Measurements from ENCODE around the gene SMYD3. TPM values are rescaled to one million over a fixed set of nuclear protein-coding genes. Genes with fewer than 3 reads are reported as not detected.

The SMYD3 gene
- total and polyA plus RNA-seq, 2 donors (not counting 1 experiment from before 2014, with no cell fraction given): 69.4 to 83.1 TPM

GRCh38 chr1:246141306-246141705 is 365.8 kb downstream of the SMYD3 start:
- H2AFZ ChIP-seq (ENCODE audit: low read length): no peak overlapping the region
- TF ChIP-seq EZH2 (IDR thresholded peaks at IDR 0.05; ENCODE audit: low read length, missing control alignments): no peak
- TF ChIP-seq, protein P1, sequence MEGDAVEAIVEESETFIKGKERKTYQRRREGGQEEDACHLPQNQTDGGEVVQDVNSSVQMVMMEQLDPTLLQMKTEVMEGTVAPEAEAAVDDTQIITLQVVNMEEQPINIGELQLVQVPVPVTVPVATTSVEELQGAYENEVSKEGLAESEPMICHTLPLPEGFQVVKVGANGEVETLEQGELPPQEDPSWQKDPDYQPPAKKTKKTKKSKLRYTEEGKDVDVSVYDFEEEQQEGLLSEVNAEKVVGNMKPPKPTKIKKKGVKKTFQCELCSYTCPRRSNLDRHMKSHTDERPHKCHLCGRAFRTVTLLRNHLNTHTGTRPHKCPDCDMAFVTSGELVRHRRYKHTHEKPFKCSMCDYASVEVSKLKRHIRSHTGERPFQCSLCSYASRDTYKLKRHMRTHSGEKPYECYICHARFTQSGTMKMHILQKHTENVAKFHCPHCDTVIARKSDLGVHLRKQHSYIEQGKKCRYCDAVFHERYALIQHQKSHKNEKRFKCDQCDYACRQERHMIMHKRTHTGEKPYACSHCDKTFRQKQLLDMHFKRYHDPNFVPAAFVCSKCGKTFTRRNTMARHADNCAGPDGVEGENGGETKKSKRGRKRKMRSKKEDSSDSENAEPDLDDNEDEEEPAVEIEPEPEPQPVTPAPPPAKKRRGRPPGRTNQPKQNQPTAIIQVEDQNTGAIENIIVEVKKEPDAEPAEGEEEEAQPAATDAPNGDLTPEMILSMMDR (conservative IDR thresholded peaks at IDR 0.05 in 1 of 2, IDR thresholded peaks at IDR 0.05 in 1 of 2; ENCODE audit: low read depth in 1 of 2, low read length in 2 of 2): no peak
- H3K9ac ChIP-seq (ENCODE audit: insufficient read depth, low read length): no peak overlapping the region
- H3K36me3 ChIP-seq (ENCODE audit: control insufficient read depth, insufficient read depth, low read length): no peaks in the 10 kb centered on the region
- DNase-seq (ENCODE audit: low read depth in 2 of 2): no peak
- H3K4me3 ChIP-seq (replicated peaks in 1 of 4; ENCODE audit: control extremely low read depth in 1 of 4, insufficient read depth in 1 of 4, low read depth in 3 of 4, low read length in 4 of 4): no peak overlapping the region
- no peaks in the 10 kb centered on the region for H4K20me1 ChIP-seq (ENCODE audit: control insufficient read depth, extremely low read depth, insufficient read depth, low read length)
- H3K4me1 ChIP-seq (ENCODE audit: control insufficient read depth, extremely low read depth, insufficient read depth, low read length): peaks cover 14% of the 10 kb centered on the region
- H3K4me2 ChIP-seq (ENCODE audit: extremely low read depth, insufficient read depth, low read length): no peak overlapping the region
- no peaks in the 10 kb centered on the region for H3K79me2 ChIP-seq (ENCODE audit: control insufficient read depth, insufficient read depth, low read length)
- no peaks in the 10 kb centered on the region for H3K27me3 ChIP-seq (ENCODE audit: control insufficient read depth, insufficient read depth, low read length)
- no peaks in the 10 kb centered on the region for H3K9me3 ChIP-seq (ENCODE audit: control insufficient read depth, insufficient read depth, low read depth, low read length)
- H3K27ac ChIP-seq (ENCODE audit: insufficient read depth, low read length): peak overlapping the region; percentile 71

DNA sequence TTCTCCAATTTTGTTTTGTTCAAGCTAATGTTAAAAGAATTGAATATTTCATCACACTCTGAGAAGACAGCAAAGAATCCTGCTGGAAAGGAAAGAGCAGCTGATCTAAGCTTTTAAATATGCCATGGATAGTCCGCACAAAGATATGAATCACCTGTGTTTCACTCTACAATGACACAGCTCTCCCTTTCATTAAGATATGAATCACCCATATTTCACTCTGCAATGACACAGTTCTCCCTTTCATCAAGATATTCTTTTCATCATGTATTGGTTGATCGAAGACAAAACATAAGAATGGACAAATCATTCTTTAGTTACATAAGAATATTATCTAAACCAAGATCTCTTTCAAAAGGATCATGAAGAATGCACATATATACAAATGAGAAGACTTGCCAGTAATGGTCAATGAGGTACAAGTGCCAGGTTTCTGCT is 367.3 kb downstream of the SMYD3 start:
- no peak overlapping the region for H2AFZ ChIP-seq (ENCODE audit: low read length)
- peak overlapping the region; percentile 42 for H3K4me2 ChIP-seq (ENCODE audit: extremely low read depth, insufficient read depth, low read length)
- no peak overlapping the region for H3K9ac ChIP-seq (ENCODE audit: insufficient read depth, low read length)
- H3K36me3 ChIP-seq (ENCODE audit: control insufficient read depth, insufficient read depth, low read length): no peaks in the 10 kb centered on the region
- TF ChIP-seq EZH2 (IDR thresholded peaks at IDR 0.05; ENCODE audit: low read length, missing control alignments): no peak
- TF ChIP-seq, protein P1 (conservative IDR thresholded peaks at IDR 0.05 in 1 of 2, IDR thresholded peaks at IDR 0.05 in 1 of 2; ENCODE audit: low read depth in 1 of 2, low read length in 2 of 2): no peak
- H4K20me1 ChIP-seq (ENCODE audit: control insufficient read depth, extremely low read depth, insufficient read depth, low read length): no peaks in the 10 kb centered on the region
- DNase-seq (ENCODE audit: low read depth in 2 of 2): peak; percentile 64 to 96
- no peaks in the 10 kb centered on the region for H3K79me2 ChIP-seq (ENCODE audit: control insufficient read depth, insufficient read depth, low read length)
- no peaks in the 10 kb centered on the region for H3K27me3 ChIP-seq (ENCODE audit: control insufficient read depth, insufficient read depth, low read length)
- peak overlapping the region; percentile 63 for H3K27ac ChIP-seq (ENCODE audit: insufficient read depth, low read length)
- no peak overlapping the region for H3K4me3 ChIP-seq (replicated peaks in 1 of 4; ENCODE audit: control extremely low read depth in 1 of 4, insufficient read depth in 1 of 4, low read depth in 3 of 4, low read length in 4 of 4)
- peaks cover 14% of the 10 kb centered on the region for H3K4me1 ChIP-seq (ENCODE audit: control insufficient read depth, extremely low read depth, insufficient read depth, low read length)
- H3K9me3 ChIP-seq (ENCODE audit: control insufficient read depth, insufficient read depth, low read depth, low read length): no peaks in the 10 kb centered on the region

GRCh38 chr1:246138781-246139180 is 368.3 kb downstream of the SMYD3 start:
- no peaks in the 10 kb centered on the region for H3K9me3 ChIP-seq (ENCODE audit: control insufficient read depth, insufficient read depth, low read depth, low read length)
- H3K9ac ChIP-seq (ENCODE audit: insufficient read depth, low read length): no peak overlapping the region
- no peak overlapping the region for H3K27ac ChIP-seq (ENCODE audit: insufficient read depth, low read length)
- DNase-seq (ENCODE audit: low read depth in 2 of 2): no peak
- no peaks in the 10 kb centered on the region for H3K36me3 ChIP-seq (ENCODE audit: control insufficient read depth, insufficient read depth, low read length)
- no peaks in the 10 kb centered on the region for H3K79me2 ChIP-seq (ENCODE audit: control insufficient read depth, insufficient read depth, low read length)
- H2AFZ ChIP-seq (ENCODE audit: low read length): no peak overlapping the region
- peaks cover 14% of the 10 kb centered on the region for H3K4me1 ChIP-seq (ENCODE audit: control insufficient read depth, extremely low read depth, insufficient read depth, low read length)
- TF ChIP-seq, protein P1 (conservative IDR thresholded peaks at IDR 0.05 in 1 of 2, IDR thresholded peaks at IDR 0.05 in 1 of 2; ENCODE audit: low read depth in 1 of 2, low read length in 2 of 2): no peak
- TF ChIP-seq EZH2 (IDR thresholded peaks at IDR 0.05; ENCODE audit: low read length, missing control alignments): no peak
- H3K4me2 ChIP-seq (ENCODE audit: extremely low read depth, insufficient read depth, low read length): no peak overlapping the region
- H3K4me3 ChIP-seq (replicated peaks in 1 of 4; ENCODE audit: control extremely low read depth in 1 of 4, insufficient read depth in 1 of 4, low read depth in 3 of 4, low read length in 4 of 4): no peak overlapping the region
- no peaks in the 10 kb centered on the region for H4K20me1 ChIP-seq (ENCODE audit: control insufficient read depth, extremely low read depth, insufficient read depth, low read length)
- H3K27me3 ChIP-seq (ENCODE audit: control insufficient read depth, insufficient read depth, low read length): no peaks in the 10 kb centered on the region
